Measurements from ENCODE around the gene TGFBRAP1. TPM values are rescaled to one million over a fixed set of nuclear protein-coding genes. Genes with fewer than 3 reads are reported as not detected.

Gene TGFBRAP1
- total and polyA plus RNA-seq, 9 of the 15 experiments (the other 6 are each of a cell fraction or from before 2014, with no cell fraction given): 3.7 to 18.0 (median 11.0) TPM

- peaks cover 3% of the 10 kb centered on the region for H3K9me1 ChIP-seq (ENCODE audit: control insufficient read depth, insufficient read depth, low read length)
- FAIRE-seq (no peak), ATAC-seq (no peak), DNase-seq (ENCODE audit: extremely low read depth in 1 of 4, low spot score in 3 of 4) (no peak)
- WGBS (ENCODE audit: insufficient coverage, low coverage, missing lambda C conversion rate): 83% methylated on average over 4 of the region's 4 CpGs
- in situ Hi-C loops (cut with MboI) (no loop called here), intact Hi-C loops (cut with micrococcal nuclease) (no loop called here)
- H3K9me3 ChIP-seq (replicated peaks; ENCODE audit: control insufficient read depth, insufficient read depth, low read depth, low read length): no peaks in the 10 kb centered on the region
- H3K4me1 ChIP-seq (replicated peaks in 1 of 2; ENCODE audit: control insufficient read depth in 2 of 2, insufficient read depth in 2 of 2, low read length in 2 of 2): peaks cover 8 to 25% of the 10 kb centered on the region in 2 experiments; a peak in 4 of 5 replicates
- peaks cover 87% of the 10 kb centered on the region for H3K79me2 ChIP-seq (ENCODE audit: control insufficient read depth, insufficient read depth, low read length)
- no peak overlapping the region for H2AFZ ChIP-seq (ENCODE audit: low read depth, low read length)
- ChIA-PET CTCF (ENCODE audit: low intra/inter-chr PET ratio) (no interaction called here), POLR2A (interaction anchor here (0.6 to 0.7 kb wide), 2 partner anchors 219 to 683 kb away, joined by 3 read pairs; no protein-coding TSS in a partner anchor)
- BruUV-seq (replicated peaks): no TSS peak
- no peak overlapping the region for H3K27ac ChIP-seq (ENCODE audit: extremely low read depth, low read depth, low read length)
- H3K9ac ChIP-seq (ENCODE audit: insufficient read depth in 1 of 2, low read depth in 2 of 2, low read length in 2 of 2): peak overlapping the region in 1 of 2 experiments; percentile 45; a peak in 1 of 4 replicates
- H3K27me3 ChIP-seq (ENCODE audit: control insufficient read depth in 2 of 2, insufficient read depth in 2 of 2, low read length in 2 of 2): no peaks in the 10 kb centered on the region
- H4K20me1 ChIP-seq (replicated peaks; ENCODE audit: control insufficient read depth, insufficient read depth, low read length): 0 out of 2 replicates have a peak, but pooled peaks cover 7% of the 10 kb centered on the region
- no peak overlapping the region for H3K4me2 ChIP-seq (ENCODE audit: insufficient read depth, low read length)
- H3K36me3 ChIP-seq (ENCODE audit: control insufficient read depth, insufficient read depth, low read length): peaks cover 26% of the 10 kb centered on the region; the same call in 2 of the 3 replicates
- H3K4me3 ChIP-seq: no peak overlapping the region
- TF ChIP-seq, protein P1, sequence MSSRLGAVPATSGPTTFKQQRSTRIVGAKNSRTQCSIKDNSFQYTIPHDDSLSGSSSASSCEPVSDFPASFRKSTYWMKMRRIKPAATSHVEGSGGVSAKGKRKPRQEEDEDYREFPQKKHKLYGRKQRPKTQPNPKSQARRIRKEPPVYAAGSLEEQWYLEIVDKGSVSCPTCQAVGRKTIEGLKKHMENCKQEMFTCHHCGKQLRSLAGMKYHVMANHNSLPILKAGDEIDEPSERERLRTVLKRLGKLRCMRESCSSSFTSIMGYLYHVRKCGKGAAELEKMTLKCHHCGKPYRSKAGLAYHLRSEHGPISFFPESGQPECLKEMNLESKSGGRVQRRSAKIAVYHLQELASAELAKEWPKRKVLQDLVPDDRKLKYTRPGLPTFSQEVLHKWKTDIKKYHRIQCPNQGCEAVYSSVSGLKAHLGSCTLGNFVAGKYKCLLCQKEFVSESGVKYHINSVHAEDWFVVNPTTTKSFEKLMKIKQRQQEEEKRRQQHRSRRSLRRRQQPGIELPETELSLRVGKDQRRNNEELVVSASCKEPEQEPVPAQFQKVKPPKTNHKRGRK (tag; IDR thresholded peaks at IDR 0.05): no peak
- TF ChIP-seq ERF (CRISPR knock-in tag; IDR thresholded peaks at IDR 0.05) (no peak), STAT6 (CRISPR knock-in tag; IDR thresholded peaks at IDR 0.05) (no peak), POLR3G (IDR thresholded peaks at IDR 0.05; ENCODE audit: extremely low read depth, insufficient read length, insufficient replicate concordance) (no peak), ZSCAN29 (IDR thresholded peaks at IDR 0.05) (no peak)
- TF ChIP-seq, protein P2, sequence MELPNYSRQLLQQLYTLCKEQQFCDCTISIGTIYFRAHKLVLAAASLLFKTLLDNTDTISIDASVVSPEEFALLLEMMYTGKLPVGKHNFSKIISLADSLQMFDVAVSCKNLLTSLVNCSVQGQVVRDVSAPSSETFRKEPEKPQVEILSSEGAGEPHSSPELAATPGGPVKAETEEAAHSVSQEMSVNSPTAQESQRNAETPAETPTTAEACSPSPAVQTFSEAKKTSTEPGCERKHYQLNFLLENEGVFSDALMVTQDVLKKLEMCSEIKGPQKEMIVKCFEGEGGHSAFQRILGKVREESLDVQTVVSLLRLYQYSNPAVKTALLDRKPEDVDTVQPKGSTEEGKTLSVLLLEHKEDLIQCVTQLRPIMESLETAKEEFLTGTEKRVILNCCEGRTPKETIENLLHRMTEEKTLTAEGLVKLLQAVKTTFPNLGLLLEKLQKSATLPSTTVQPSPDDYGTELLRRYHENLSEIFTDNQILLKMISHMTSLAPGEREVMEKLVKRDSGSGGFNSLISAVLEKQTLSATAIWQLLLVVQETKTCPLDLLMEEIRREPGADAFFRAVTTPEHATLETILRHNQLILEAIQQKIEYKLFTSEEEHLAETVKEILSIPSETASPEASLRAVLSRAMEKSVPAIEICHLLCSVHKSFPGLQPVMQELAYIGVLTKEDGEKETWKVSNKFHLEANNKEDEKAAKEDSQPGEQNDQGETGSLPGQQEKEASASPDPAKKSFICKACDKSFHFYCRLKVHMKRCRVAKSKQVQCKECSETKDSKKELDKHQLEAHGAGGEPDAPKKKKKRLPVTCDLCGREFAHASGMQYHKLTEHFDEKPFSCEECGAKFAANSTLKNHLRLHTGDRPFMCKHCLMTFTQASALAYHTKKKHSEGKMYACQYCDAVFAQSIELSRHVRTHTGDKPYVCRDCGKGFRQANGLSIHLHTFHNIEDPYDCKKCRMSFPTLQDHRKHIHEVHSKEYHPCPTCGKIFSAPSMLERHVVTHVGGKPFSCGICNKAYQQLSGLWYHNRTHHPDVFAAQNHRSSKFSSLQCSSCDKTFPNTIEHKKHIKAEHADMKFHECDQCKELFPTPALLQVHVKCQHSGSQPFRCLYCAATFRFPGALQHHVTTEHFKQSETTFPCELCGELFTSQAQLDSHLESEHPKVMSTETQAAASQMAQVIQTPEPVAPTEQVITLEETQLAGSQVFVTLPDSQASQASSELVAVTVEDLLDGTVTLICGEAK (IDR thresholded peaks at IDR 0.05): no peak
- TF ChIP-seq, protein P2 (CRISPR knock-in tag; IDR thresholded peaks at IDR 0.05): no peak
Observed at GRCh38 chr2:105324732-105325131, 4.8 kb downstream of the TGFBRAP1 start.
